Natural killer cell (primary cell): ENCODE results near the gene ZNF398. TPM values are rescaled to one million over a fixed set of nuclear protein-coding genes. Genes with fewer than 3 reads are reported as not detected.

Source experiments
- ATAC-seq, 3 donors: fragments of 150-1000 bp in 2 of 3; fragments of 200-7000 bp in 1 of 3; cut with Tn5 transposase; 1 replicate in 1 of 3; 2 replicates in 2 of 3; pipeline ENCODE4 v1.10.0; 2021; ENCODE audit warnings: mild to moderate bottlenecking in 2 of 3, moderate library complexity in 2 of 3
- DNase-seq, 2 donors: peaks; one replicate each; pipeline versions ENCODE4 v3.0.0 to v3.0.0-alpha.2; 2013 to 2021; ENCODE audit warnings: mixed read lengths in 1 of 2
- H3K27ac ChIP-seq: one replicate; pipeline ENCODE4 v1.5.1; 2013; ENCODE audit warnings: mild to moderate bottlenecking, low read length
- H3K27me3 ChIP-seq: one replicate; pipeline ENCODE4 v1.6.1; 2013; ENCODE audit warnings: low read length; ENCODE audit not compliant: control insufficient read depth, insufficient read depth
- H3K36me3 ChIP-seq: one replicate; pipeline ENCODE4 v1.6.1; 2013; ENCODE audit warnings: low read length; ENCODE audit not compliant: control insufficient read depth, insufficient read depth
- H3K4me1 ChIP-seq: one replicate; pipeline ENCODE4 v1.6.1; 2013; ENCODE audit warnings: low read length; ENCODE audit not compliant: control insufficient read depth, insufficient read depth
- H3K4me3 ChIP-seq: one replicate; pipeline ENCODE4 v1.5.1; 2013; ENCODE audit warnings: low read length
- H3K9me3 ChIP-seq: one replicate; pipeline ENCODE4 v1.6.1; 2013; ENCODE audit warnings: low read length; ENCODE audit not compliant: control insufficient read depth, insufficient read depth
- H3K27ac Mint-ChIP-seq, 2 donors: one replicate each; pipeline ENCODE4 v1.8.0; 2022; ENCODE audit warnings: mild to moderate bottlenecking in 2 of 2, mixed read lengths in 2 of 2, moderate library complexity in 1 of 2
- H3K27me3 Mint-ChIP-seq, 2 donors: one replicate each; pipeline ENCODE4 v1.8.0; 2022; ENCODE audit warnings: low read depth in 2 of 2, mixed read lengths in 2 of 2
- H3K36me3 Mint-ChIP-seq: one replicate; pipeline ENCODE4 v1.8.0; 2022; ENCODE audit warnings: mixed read lengths
- H3K4me1 Mint-ChIP-seq, 2 donors: one replicate each; pipeline ENCODE4 v1.8.0; 2022; ENCODE audit warnings: mixed read lengths in 2 of 2
- H3K4me3 Mint-ChIP-seq: one replicate; pipeline ENCODE4 v1.8.0; 2022; ENCODE audit warnings: mild to moderate bottlenecking, moderate library complexity, mixed read lengths
- H3K9me3 Mint-ChIP-seq, 2 donors: one replicate each; pipeline ENCODE4 v1.8.0; 2022; ENCODE audit warnings: mixed read lengths in 2 of 2
- WGBS: methylation state at CpG from one replicate; pipeline ENCODE4 v1.1.7; 2013; ENCODE audit warnings: missing lambda C conversion rate; ENCODE audit not compliant: insufficient coverage; 5-methylcytosine and 5-hydroxymethylcytosine counted together
- intact Hi-C: fragments of 100-400 bp; cut with micrococcal nuclease; formaldehyde crosslinking; loops from one replicate; pipeline ENCODE4 v1.14.2; 2022
- total RNA-seq, 4 donors: library from RNA; stranded (reverse); fragments of 120-200 nt in 1 of 4; gene quantifications; one replicate each; pipeline versions ENCODE4 v1.2.3 to v1.2.4, GENCODE V29; 2013 to 2022
- TF ChIP-seq, protein P1 (sequence below): fragments of 200-600 bp; IDR thresholded peaks from one replicate; pipeline ENCODE4 v1.8.0; 2022; ENCODE audit warnings: antibody characterized with exemption

The ZNF398 gene
- total RNA-seq, 3 donors from 2014 or later (not counting 1 experiment from before 2014, with no cell fraction given): 14.8 to 18.5 (median 18.5) TPM

DNA sequence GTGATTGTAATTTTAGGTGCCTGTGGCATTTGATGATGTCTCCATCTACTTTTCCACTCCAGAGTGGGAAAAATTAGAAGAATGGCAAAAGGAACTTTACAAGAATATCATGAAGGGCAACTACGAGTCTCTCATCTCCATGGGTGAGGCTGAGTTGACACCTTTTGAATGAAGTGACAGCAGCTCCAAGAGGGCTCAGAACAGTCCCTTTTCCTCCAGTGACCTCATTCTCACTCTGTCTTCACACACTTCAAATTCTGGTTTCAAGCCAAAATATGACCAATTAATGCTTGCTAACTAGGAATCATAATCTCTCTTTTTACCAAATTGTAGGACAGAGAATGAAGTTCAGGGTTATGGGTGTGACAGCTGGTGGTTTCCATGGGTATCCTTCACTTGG lies 18.9 kb downstream of the ZNF398 start:
- no peaks in the 10 kb centered on the region for H3K4me1 ChIP-seq
- H3K27ac ChIP-seq: no peak overlapping the region
- H3K36me3 ChIP-seq: peaks cover 44% of the 10 kb centered on the region
- H3K36me3 Mint-ChIP-seq: no peaks in the 10 kb centered on the region
- no peak overlapping the region for H3K4me3 ChIP-seq
- peak in 2 of 3 donors; percentile 26 to 57 for ATAC-seq
- intact Hi-C loops: no loop called here
- DNase-seq: no peak
- no peaks in the 10 kb centered on the region for H3K27me3 Mint-ChIP-seq
- no peaks in the 10 kb centered on the region for H3K27me3 ChIP-seq
- H3K9me3 ChIP-seq: no peaks in the 10 kb centered on the region
- no peak overlapping the region for H3K4me3 Mint-ChIP-seq
- WGBS: 75% methylated on average over 1 of the region's 1 CpG
- H3K27ac Mint-ChIP-seq: no peak overlapping the region
- TF ChIP-seq, protein P1, sequence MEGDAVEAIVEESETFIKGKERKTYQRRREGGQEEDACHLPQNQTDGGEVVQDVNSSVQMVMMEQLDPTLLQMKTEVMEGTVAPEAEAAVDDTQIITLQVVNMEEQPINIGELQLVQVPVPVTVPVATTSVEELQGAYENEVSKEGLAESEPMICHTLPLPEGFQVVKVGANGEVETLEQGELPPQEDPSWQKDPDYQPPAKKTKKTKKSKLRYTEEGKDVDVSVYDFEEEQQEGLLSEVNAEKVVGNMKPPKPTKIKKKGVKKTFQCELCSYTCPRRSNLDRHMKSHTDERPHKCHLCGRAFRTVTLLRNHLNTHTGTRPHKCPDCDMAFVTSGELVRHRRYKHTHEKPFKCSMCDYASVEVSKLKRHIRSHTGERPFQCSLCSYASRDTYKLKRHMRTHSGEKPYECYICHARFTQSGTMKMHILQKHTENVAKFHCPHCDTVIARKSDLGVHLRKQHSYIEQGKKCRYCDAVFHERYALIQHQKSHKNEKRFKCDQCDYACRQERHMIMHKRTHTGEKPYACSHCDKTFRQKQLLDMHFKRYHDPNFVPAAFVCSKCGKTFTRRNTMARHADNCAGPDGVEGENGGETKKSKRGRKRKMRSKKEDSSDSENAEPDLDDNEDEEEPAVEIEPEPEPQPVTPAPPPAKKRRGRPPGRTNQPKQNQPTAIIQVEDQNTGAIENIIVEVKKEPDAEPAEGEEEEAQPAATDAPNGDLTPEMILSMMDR: no peak
- no peaks in the 10 kb centered on the region for H3K9me3 Mint-ChIP-seq
- H3K4me1 Mint-ChIP-seq: peaks cover 6 to 10% of the 10 kb centered on the region in 2 donors

DNA sequence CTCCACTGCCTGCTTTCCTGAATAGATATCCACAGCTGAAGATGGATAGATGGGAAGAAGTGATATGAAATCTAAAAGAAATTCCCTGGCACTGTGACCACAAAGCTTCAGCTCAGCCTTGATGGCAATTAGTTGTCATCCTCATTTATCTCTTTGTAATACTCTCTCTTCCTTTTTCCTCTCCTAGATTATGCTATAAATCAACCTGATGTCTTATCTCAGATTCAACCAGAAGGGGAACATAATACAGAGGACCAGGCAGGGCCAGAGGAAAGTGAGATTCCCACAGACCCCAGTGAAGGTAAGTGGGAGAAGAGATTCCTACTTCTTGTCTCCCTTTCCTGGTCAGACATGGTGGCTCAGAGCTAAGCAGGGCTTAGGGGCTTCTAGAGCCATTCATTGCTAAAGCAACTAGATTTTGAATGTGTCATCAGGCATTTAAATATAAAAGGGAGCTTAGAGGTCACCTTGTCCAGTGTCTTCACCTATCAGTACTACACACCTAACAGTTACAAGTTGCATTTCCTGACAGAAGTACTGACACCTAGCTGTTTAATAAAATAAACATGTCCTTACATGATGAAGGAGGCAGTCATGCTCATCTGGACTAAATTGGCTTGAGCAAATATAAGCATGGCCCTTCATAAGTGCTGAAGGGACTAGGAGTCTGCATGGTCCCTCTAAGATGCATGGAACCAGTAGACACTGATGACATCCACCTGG lies 19.5 kb downstream of the ZNF398 start:
- peaks cover 41% of the 10 kb centered on the region for H3K36me3 ChIP-seq
- H3K4me3 Mint-ChIP-seq: no peak overlapping the region
- no peaks in the 10 kb centered on the region for H3K9me3 ChIP-seq
- DNase-seq (no peak), ATAC-seq (no peak)
- intact Hi-C loops: no loop called here
- H3K9me3 Mint-ChIP-seq: no peaks in the 10 kb centered on the region
- H3K27me3 ChIP-seq: no peaks in the 10 kb centered on the region
- H3K4me1 ChIP-seq: no peaks in the 10 kb centered on the region
- H3K27ac Mint-ChIP-seq: no peak overlapping the region
- H3K27me3 Mint-ChIP-seq: no peaks in the 10 kb centered on the region
- peaks cover 6% of the 10 kb centered on the region in 2 donors for H3K4me1 Mint-ChIP-seq
- no peaks in the 10 kb centered on the region for H3K36me3 Mint-ChIP-seq
- H3K27ac ChIP-seq: no peak overlapping the region
- no peak overlapping the region for H3K4me3 ChIP-seq
- TF ChIP-seq, protein P1: no peak

DNA sequence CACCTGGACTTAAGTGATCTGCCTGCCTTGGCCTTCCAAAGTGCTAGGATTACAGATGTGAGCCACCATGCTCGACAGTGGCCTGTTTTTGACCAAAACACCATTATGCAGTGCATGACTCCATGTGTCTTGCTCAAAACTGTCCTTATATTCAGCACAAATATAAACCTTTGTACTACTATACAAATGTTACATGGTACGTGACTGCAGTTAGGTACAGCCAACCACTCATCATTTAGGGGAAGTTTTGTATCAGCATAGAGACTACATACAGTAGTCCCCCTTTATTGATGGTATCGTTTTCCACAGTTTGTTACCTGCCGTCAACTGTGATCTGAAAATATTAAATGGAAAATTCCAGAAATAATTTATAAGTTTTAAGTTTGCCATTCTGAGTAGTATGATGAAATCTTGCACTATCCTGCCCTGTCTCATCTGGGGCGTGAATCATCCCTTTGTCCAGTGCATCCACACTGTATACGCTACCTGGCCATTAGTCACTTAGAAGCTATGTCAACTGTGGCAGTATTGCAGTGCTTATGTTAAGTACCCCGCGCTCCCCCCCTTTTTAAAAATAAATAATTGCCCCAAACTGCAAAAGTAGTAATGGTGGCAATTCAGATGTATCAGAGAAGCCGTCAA lies 24.8 kb downstream of the ZNF398 start:
- Mint-ChIP-seq H3K4me1 (peaks cover 6 to 13% of the 10 kb centered on the region in 2 donors), H3K36me3 (peaks cover 4% of the 10 kb centered on the region), H3K4me3 (no peak overlapping the region), H3K27me3 (no peaks in the 10 kb centered on the region), H3K9me3 (no peaks in the 10 kb centered on the region), H3K27ac (peak overlapping the region in 1 of 2 donors; percentile 58)
- H3K4me1 ChIP-seq: no peaks in the 10 kb centered on the region
- intact Hi-C loops: no loop called here
- H3K27me3 ChIP-seq: no peaks in the 10 kb centered on the region
- no peak for DNase-seq
- H3K36me3 ChIP-seq: peaks cover 34% of the 10 kb centered on the region
- TF ChIP-seq, protein P1: no peak
- no peak for ATAC-seq
- WGBS: 92% methylated on average over 5 of the region's 9 CpGs
- no peaks in the 10 kb centered on the region for H3K9me3 ChIP-seq
- no peak overlapping the region for H3K4me3 ChIP-seq
- no peak overlapping the region for H3K27ac ChIP-seq
